Lung (tissue), 12 donors: ENCODE data around the gene DDN. TPM values are rescaled to one million over a fixed set of nuclear protein-coding genes. Genes with fewer than 3 reads are reported as not detected.

Experiments
- ATAC-seq: fragments of 200-7000 bp; cut with Tn5 transposase; one replicate; pipeline ENCODE4 v1.9.1; 2020; ENCODE audit warnings: moderate number of reproducible peaks; ENCODE audit not compliant: insufficient read depth, low FRiP score
- DNase-seq, 3 donors: peaks; one replicate each; pipeline ENCODE4 v3.0.0-alpha.2; 2013 to 2017
- H3K27ac ChIP-seq, 2 donors: one replicate each; pipeline ENCODE4 v1.5.1; 2013; ENCODE audit warnings: mild to moderate bottlenecking in 2 of 2, moderate library complexity in 2 of 2, control low read depth in 1 of 2, inconsistent platforms in 1 of 2, low read depth in 1 of 2, low read length in 1 of 2
- H3K27me3 ChIP-seq, 3 donors: one replicate each; pipeline ENCODE4 v1.5.1; 2013; ENCODE audit warnings: low read length in 2 of 3; ENCODE audit not compliant: control insufficient read depth in 3 of 3, insufficient read depth in 3 of 3
- H3K36me3 ChIP-seq, 4 donors: one replicate each; pipeline ENCODE4 v1.5.1; 2013; ENCODE audit warnings: low read length in 4 of 4, mild to moderate bottlenecking in 1 of 4, moderate library complexity in 1 of 4; ENCODE audit not compliant: control insufficient read depth in 4 of 4, insufficient read depth in 4 of 4
- H3K4me1 ChIP-seq, 5 donors: one replicate each; pipeline ENCODE4 v1.5.1; 2013; ENCODE audit warnings: low read length in 5 of 5, mild to moderate bottlenecking in 2 of 5, moderate library complexity in 1 of 5; ENCODE audit not compliant: control insufficient read depth in 5 of 5, insufficient read depth in 5 of 5
- H3K4me3 ChIP-seq: one replicate; pipeline ENCODE4 v1.5.1; 2013; ENCODE audit warnings: mild to moderate bottlenecking, control low read depth, moderate library complexity
- H3K9ac ChIP-seq, 2 donors: one replicate each; pipeline ENCODE4 v1.5.1; 2013; ENCODE audit warnings: low read length in 2 of 2, control low read depth in 1 of 2; ENCODE audit not compliant: insufficient read depth in 1 of 2
- H3K9me3 ChIP-seq, 4 donors: one replicate each; pipeline ENCODE4 v1.5.1; 2013; ENCODE audit warnings: low read length in 3 of 4, mild to moderate bottlenecking in 1 of 4, moderate library complexity in 1 of 4; ENCODE audit not compliant: control insufficient read depth in 4 of 4, insufficient read depth in 3 of 4
- CTCF ChIP-seq: IDR thresholded peaks from 2 replicates; pipeline ENCODE4 v1.5.1; 2012; ENCODE audit warnings: mild to moderate bottlenecking; ENCODE audit errors: control extremely low read depth, extremely low read depth
- WGBS, 2 donors: extraction: QIAGEN DNeasy Blood & Tissue Kit; methylation state at CpG; one replicate each; pipeline ENCODE4 v1.1.7; 2013; 5-methylcytosine and 5-hydroxymethylcytosine counted together
- polyA plus RNA-seq, 2 donors: library from polyadenylated mRNA; stranded (reverse); fragments of 200-250 nt; gene quantifications; one replicate each; pipeline ENCODE4 v1.2.1, GENCODE V29; 2013
- total RNA-seq, 2 donors: library from RNA; depleted of rRNA in 1 of 2; stranded (reverse); fragments of >200 nt in 1 of 2; gene quantifications; one replicate each; pipeline ENCODE4 v1.2.1, GENCODE V29; 2014 to 2021
- donor health status: control.
- donor health status: control.
- donor health status: Bipolar disorder and iron deficiency.
- donor health status: healthy.
- donor health status: DM: yes; HTN: yes; CAD: no.

Gene DDN
- total and polyA plus RNA-seq, 4 donors: 0.04 to 0.12 (median 0.09) TPM

GRCh38 chr12:48973531-48973930 lies 25.6 kb downstream of the DDN start:
- 3 to 10% methylated on average over 12 of the region's 12 CpGs for WGBS, 2 donors
- H3K27ac ChIP-seq: no peak overlapping the region
- TF ChIP-seq CTCF: no peak
- no peak overlapping the region for H3K9ac ChIP-seq
- no peak overlapping the region for H3K4me3 ChIP-seq
- peaks cover 0 to 83% (median 80%) of the 10 kb centered on the region in 3 donors for H3K27me3 ChIP-seq
- DNase-seq (no peak), ATAC-seq (no peak)
- peaks cover 0 to 16% (median 12%) of the 10 kb centered on the region in 5 donors for H3K4me1 ChIP-seq
- H3K9me3 ChIP-seq: peaks cover 0 to 4% (median 0%) of the 10 kb centered on the region in 4 donors
- H3K36me3 ChIP-seq: no peaks in the 10 kb centered on the region

- Histone ChIP-seq H3K9ac (no peak overlapping the region), H3K36me3 (no peaks in the 10 kb centered on the region), H3K27me3 (peaks cover 0 to 83% (median 76%) of the 10 kb centered on the region in 3 donors), H3K9me3 (peaks cover 0 to 4% (median 0%) of the 10 kb centered on the region in 4 donors), H3K4me3 (no peak overlapping the region), H3K4me1 (peaks cover 0 to 13% (median 10%) of the 10 kb centered on the region in 5 donors), H3K27ac (no peak overlapping the region)
- DNase-seq: no peak
- ATAC-seq: no peak
- WGBS, 2 donors: 19 to 23% methylated on average over 3 of the region's 3 CpGs
- TF ChIP-seq CTCF: no peak
Observed at GRCh38 chr12:48972952-48973483, 26.2 kb downstream of the DDN start.

GRCh38 chr12:48972213-48972951 lies 26.8 kb downstream of the DDN start:
- H3K27me3 ChIP-seq: peaks cover 0 to 81% (median 72%) of the 10 kb centered on the region in 3 donors
- no peak overlapping the region for H3K4me3 ChIP-seq
- TF ChIP-seq CTCF: no peak
- H3K4me1 ChIP-seq: peaks cover 0 to 13% (median 10%) of the 10 kb centered on the region in 5 donors
- ATAC-seq (no peak), DNase-seq (no peak)
- peaks cover 0 to 4% (median 0%) of the 10 kb centered on the region in 4 donors for H3K9me3 ChIP-seq
- H3K9ac ChIP-seq: no peak overlapping the region
- WGBS, 2 donors: 7 to 18% methylated on average over 23 of the region's 23 CpGs
- no peak overlapping the region for H3K27ac ChIP-seq
- H3K36me3 ChIP-seq: no peaks in the 10 kb centered on the region
